Measurements from ENCODE around the gene E2F6.

E2F6 gene

DNA sequence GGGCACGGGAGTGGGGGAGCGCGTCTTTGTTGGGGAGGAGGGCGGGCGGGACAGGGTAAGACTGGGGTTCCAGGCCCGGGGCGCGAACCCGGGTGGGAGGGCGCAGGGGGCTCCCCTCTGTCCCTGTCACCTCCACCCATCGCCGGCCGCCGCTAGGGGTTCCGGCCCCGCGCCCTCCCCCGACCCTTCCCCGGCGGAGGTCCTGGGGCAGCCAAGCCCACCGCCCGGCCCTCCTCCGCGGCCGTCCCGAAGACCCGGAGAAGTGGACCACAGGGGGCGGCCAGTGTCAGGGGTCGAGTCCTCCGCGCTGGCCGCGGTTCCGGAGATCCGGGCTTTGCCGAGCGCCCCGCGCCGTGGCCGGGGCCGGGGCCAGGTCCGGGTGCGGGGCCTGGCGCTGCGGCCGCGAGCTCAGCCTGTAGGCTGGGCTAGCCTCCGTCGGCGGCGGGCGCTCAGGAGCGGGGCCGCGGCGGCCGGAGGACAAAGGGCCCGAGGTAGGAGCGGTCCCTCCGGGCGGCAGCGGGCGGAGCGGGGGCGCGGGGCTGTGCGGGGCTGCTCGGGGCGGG is 16.6 kb upstream of the E2F6 start:
- Histone ChIP-seq H4K8ac (ENCODE audit: low read depth, low read length) (no peak overlapping the region), H3K27me3 (ENCODE audit: insufficient read depth, low read length, poor library complexity) (no peaks in the 10 kb centered on the region), H3K27ac (ENCODE audit: low read depth, low read length) (no peak overlapping the region), H2BK120ac (ENCODE audit: low read depth, low read length) (no peak overlapping the region), H3K4me1 (ENCODE audit: control insufficient read depth, low read depth, low read length) (no peaks in the 10 kb centered on the region), H4K5ac (ENCODE audit: low read length) (no peak overlapping the region), H2AK5ac (ENCODE audit: low read length) (no peak overlapping the region), H2BK5ac (ENCODE audit: low read length) (no peak overlapping the region), H3K56ac (ENCODE audit: low read length) (peak overlapping the region; percentile 100), H3K18ac (ENCODE audit: low read length) (peak overlapping the region; percentile 44), H3K79me2 (ENCODE audit: control insufficient read depth, insufficient read depth, low read length) (no peaks in the 10 kb centered on the region), H3K79me1 (ENCODE audit: low read length) (peaks cover 3% of the 10 kb centered on the region), H3K4me2 (ENCODE audit: low read length) (peak overlapping the region; percentile 95), H3K4ac (ENCODE audit: low read depth, low read length) (peak overlapping the region; percentile 49), H3K9ac (ENCODE audit: low read length) (peak overlapping the region; percentile 90), H2BK15ac (replicated peaks; ENCODE audit: low read depth) (no peak overlapping the region), H3K36me3 (ENCODE audit: control insufficient read depth, insufficient read depth, low read length) (no peaks in the 10 kb centered on the region), H3K4me3 (ENCODE audit: low read length) (peak overlapping the region; percentile 83), H3K23ac (ENCODE audit: low read length) (peak overlapping the region; percentile 94)
- DNase-seq: peak; percentile 91
- no CpG with 5 or more reads among the region's 70 CpGs for WGBS (ENCODE audit: extremely low coverage, insufficient coverage, low lambda C conversion rate)

DNA sequence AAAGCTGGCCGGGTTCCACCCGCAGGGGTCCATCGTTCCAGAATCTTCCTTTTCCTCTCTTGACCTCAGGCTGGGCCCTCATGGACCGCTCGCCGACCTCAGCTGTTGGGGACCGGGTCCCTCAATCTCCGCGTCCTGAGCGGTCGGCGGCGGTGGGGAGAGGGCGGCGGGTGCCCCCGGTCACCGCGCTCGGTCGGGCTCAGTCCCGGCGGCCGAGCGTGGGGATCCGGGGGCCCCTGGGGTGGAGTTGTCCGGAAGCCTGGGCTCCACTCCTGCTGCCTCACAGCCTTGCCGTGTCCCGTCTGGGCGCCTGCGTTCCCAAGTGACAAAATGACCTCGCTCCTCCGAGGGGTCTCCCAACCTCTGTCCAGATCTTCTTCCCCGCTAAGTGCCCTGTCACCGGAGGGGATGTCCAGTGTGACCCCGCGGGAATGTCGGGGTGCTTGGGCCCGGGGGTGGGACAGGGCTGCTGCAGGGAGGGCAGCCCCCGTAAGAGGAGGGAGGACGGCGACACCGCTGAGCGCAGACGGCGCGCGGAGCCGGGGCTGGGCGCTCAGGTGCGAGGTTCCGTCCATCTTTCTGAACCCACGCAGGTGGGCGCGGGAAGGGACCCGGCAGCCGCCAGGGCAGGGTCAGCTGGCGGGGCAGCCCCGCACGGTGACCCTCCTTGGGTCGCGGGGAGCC is 16.0 kb upstream of the E2F6 start:
- no CpG with 5 or more reads among the region's 61 CpGs for WGBS (ENCODE audit: extremely low coverage, insufficient coverage, low lambda C conversion rate)
- Histone ChIP-seq H4K5ac (ENCODE audit: low read length) (no peak overlapping the region), H3K4me3 (ENCODE audit: low read length) (peak overlapping the region; percentile 55), H3K27ac (ENCODE audit: low read depth, low read length) (no peak overlapping the region), H3K4me2 (ENCODE audit: low read length) (peak overlapping the region; percentile 95), H3K23ac (ENCODE audit: low read length) (peak overlapping the region; percentile 94), H3K27me3 (ENCODE audit: insufficient read depth, low read length, poor library complexity) (no peaks in the 10 kb centered on the region), H3K79me1 (ENCODE audit: low read length) (peaks cover 3% of the 10 kb centered on the region), H4K8ac (ENCODE audit: low read depth, low read length) (no peak overlapping the region), H2AK5ac (ENCODE audit: low read length) (no peak overlapping the region), H3K36me3 (ENCODE audit: control insufficient read depth, insufficient read depth, low read length) (no peaks in the 10 kb centered on the region), H2BK15ac (replicated peaks; ENCODE audit: low read depth) (no peak overlapping the region), H3K79me2 (ENCODE audit: control insufficient read depth, insufficient read depth, low read length) (no peaks in the 10 kb centered on the region), H3K56ac (ENCODE audit: low read length) (peak overlapping the region; percentile 92), H3K4me1 (ENCODE audit: control insufficient read depth, low read depth, low read length) (no peaks in the 10 kb centered on the region), H2BK120ac (ENCODE audit: low read depth, low read length) (no peak overlapping the region), H3K18ac (ENCODE audit: low read length) (peak overlapping the region; percentile 12), H3K9ac (ENCODE audit: low read length) (peak overlapping the region; percentile 74), H3K4ac (ENCODE audit: low read depth, low read length) (peak overlapping the region; percentile 38), H2BK5ac (ENCODE audit: low read length) (no peak overlapping the region)
- peak; percentile 35 for DNase-seq

DNA sequence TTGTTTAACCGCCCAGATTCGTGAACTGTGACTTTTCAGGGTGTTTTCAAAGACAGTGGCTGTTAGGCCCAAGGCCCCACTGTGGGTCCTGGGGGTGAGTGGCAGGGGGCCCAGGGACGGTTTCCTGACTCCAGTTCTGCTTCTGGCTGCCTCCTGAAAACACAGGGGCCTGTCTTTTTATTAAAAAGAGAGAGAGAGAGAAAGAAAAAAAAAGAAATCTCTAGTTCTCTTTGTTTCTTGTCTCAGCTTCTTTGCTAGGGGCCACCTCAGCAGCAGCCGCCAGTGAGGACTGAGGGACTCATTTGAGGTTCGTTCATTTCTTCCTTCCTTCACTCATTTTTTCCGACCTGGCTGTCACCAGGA is 15.4 kb upstream of the E2F6 start:
- H2BK5ac ChIP-seq (ENCODE audit: low read length): no peak overlapping the region
- H3K79me1 ChIP-seq (ENCODE audit: low read length): peaks cover 3% of the 10 kb centered on the region
- peak overlapping the region; percentile 73 for H3K56ac ChIP-seq (ENCODE audit: low read length)
- no peaks in the 10 kb centered on the region for H3K4me1 ChIP-seq (ENCODE audit: control insufficient read depth, low read depth, low read length)
- H2BK15ac ChIP-seq (replicated peaks; ENCODE audit: low read depth): no peak overlapping the region
- no peaks in the 10 kb centered on the region for H3K36me3 ChIP-seq (ENCODE audit: control insufficient read depth, insufficient read depth, low read length)
- H3K9ac ChIP-seq (ENCODE audit: low read length): no peak overlapping the region
- H3K23ac ChIP-seq (ENCODE audit: low read length): no peak overlapping the region
- peak overlapping the region; percentile 12 for H3K18ac ChIP-seq (ENCODE audit: low read length)
- no peak overlapping the region for H2AK5ac ChIP-seq (ENCODE audit: low read length)
- H3K4me3 ChIP-seq (ENCODE audit: low read length): no peak overlapping the region
- no peak for DNase-seq
- no peak overlapping the region for H4K5ac ChIP-seq (ENCODE audit: low read length)
- H3K4ac ChIP-seq (ENCODE audit: low read depth, low read length): no peak overlapping the region
- no peaks in the 10 kb centered on the region for H3K27me3 ChIP-seq (ENCODE audit: insufficient read depth, low read length, poor library complexity)
- H3K27ac ChIP-seq (ENCODE audit: low read depth, low read length): no peak overlapping the region
- WGBS (ENCODE audit: extremely low coverage, insufficient coverage, low lambda C conversion rate): no CpG with 5 or more reads among the region's 6 CpGs
- H2BK120ac ChIP-seq (ENCODE audit: low read depth, low read length): no peak overlapping the region
- no peaks in the 10 kb centered on the region for H3K79me2 ChIP-seq (ENCODE audit: control insufficient read depth, insufficient read depth, low read length)
- H3K4me2 ChIP-seq (ENCODE audit: low read length): peak overlapping the region; percentile 95
- H4K8ac ChIP-seq (ENCODE audit: low read depth, low read length): no peak overlapping the region

DNA sequence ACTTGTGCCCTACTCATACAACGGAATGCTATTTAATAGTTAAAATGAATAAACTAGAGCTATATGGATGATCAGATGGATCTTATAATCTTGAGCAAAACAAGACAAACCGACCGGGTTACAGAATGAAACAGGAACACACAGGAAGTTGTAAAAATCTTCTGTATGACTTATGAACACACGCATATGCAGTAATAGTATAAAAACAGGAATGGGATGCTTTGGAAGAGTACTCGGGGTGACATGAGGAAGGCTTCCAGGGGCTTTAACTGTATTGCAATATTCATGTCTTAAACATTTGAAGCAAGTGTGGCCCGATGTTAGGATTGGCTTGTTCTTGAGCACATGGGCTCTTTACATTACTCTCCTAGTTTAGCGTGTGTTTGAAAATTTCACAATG is 14.9 kb upstream of the E2F6 start:
- H3K4me1 ChIP-seq (ENCODE audit: control insufficient read depth, low read depth, low read length): no peaks in the 10 kb centered on the region
- no peak overlapping the region for H3K23ac ChIP-seq (ENCODE audit: low read length)
- no peak overlapping the region for H3K18ac ChIP-seq (ENCODE audit: low read length)
- no peaks in the 10 kb centered on the region for H3K27me3 ChIP-seq (ENCODE audit: insufficient read depth, low read length, poor library complexity)
- no peak overlapping the region for H3K56ac ChIP-seq (ENCODE audit: low read length)
- H3K9ac ChIP-seq (ENCODE audit: low read length): no peak overlapping the region
- no peak overlapping the region for H2BK120ac ChIP-seq (ENCODE audit: low read depth, low read length)
- no peaks in the 10 kb centered on the region for H3K36me3 ChIP-seq (ENCODE audit: control insufficient read depth, insufficient read depth, low read length)
- no peak overlapping the region for H3K4ac ChIP-seq (ENCODE audit: low read depth, low read length)
- no peak for DNase-seq
- no peak overlapping the region for H3K27ac ChIP-seq (ENCODE audit: low read depth, low read length)
- no peaks in the 10 kb centered on the region for H3K79me2 ChIP-seq (ENCODE audit: control insufficient read depth, insufficient read depth, low read length)
- H4K8ac ChIP-seq (ENCODE audit: low read depth, low read length): no peak overlapping the region
- no peak overlapping the region for H4K5ac ChIP-seq (ENCODE audit: low read length)
- H3K79me1 ChIP-seq (ENCODE audit: low read length): peaks cover 2% of the 10 kb centered on the region
- H3K4me2 ChIP-seq (ENCODE audit: low read length): no peak overlapping the region
- H3K4me3 ChIP-seq (ENCODE audit: low read length): no peak overlapping the region
- no peak overlapping the region for H2BK5ac ChIP-seq (ENCODE audit: low read length)
- no peak overlapping the region for H2AK5ac ChIP-seq (ENCODE audit: low read length)
- no CpG with 5 or more reads among the region's 7 CpGs for WGBS (ENCODE audit: extremely low coverage, insufficient coverage, low lambda C conversion rate)
- H2BK15ac ChIP-seq (replicated peaks; ENCODE audit: low read depth): no peak overlapping the region

DNA sequence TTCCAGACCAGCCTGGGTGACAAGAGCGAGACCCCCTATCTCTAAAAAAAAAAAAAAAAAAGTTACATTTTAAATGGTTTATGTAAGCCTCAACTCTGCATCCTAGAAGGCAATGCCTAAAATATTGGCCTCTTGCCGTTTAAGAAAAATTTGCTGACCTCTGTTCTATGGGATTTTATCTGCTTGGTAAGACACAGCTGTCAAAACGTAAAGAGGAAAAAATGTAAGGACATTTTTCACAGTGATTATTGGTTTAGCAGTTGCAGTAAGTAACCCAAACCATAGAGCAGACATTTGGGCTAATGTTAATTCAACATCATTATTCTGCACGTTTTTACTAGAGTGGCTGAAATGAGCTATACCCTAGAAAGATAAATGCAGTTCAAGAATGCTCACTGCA is 14.4 kb upstream of the E2F6 start:
- H2BK5ac ChIP-seq (ENCODE audit: low read length): no peak overlapping the region
- H3K18ac ChIP-seq (ENCODE audit: low read length): no peak overlapping the region
- H4K8ac ChIP-seq (ENCODE audit: low read depth, low read length): no peak overlapping the region
- H3K27ac ChIP-seq (ENCODE audit: low read depth, low read length): no peak overlapping the region
- no peak overlapping the region for H2BK15ac ChIP-seq (replicated peaks; ENCODE audit: low read depth)
- no peak overlapping the region for H3K56ac ChIP-seq (ENCODE audit: low read length)
- WGBS (ENCODE audit: extremely low coverage, insufficient coverage, low lambda C conversion rate): no CpG with 5 or more reads among the region's 4 CpGs
- H4K5ac ChIP-seq (ENCODE audit: low read length): no peak overlapping the region
- H2BK120ac ChIP-seq (ENCODE audit: low read depth, low read length): no peak overlapping the region
- H2AK5ac ChIP-seq (ENCODE audit: low read length): no peak overlapping the region
- H3K36me3 ChIP-seq (ENCODE audit: control insufficient read depth, insufficient read depth, low read length): no peaks in the 10 kb centered on the region
- H3K9ac ChIP-seq (ENCODE audit: low read length): no peak overlapping the region
- no peak overlapping the region for H3K4me3 ChIP-seq (ENCODE audit: low read length)
- no peaks in the 10 kb centered on the region for H3K79me1 ChIP-seq (ENCODE audit: low read length)
- H3K4ac ChIP-seq (ENCODE audit: low read depth, low read length): no peak overlapping the region
- no peaks in the 10 kb centered on the region for H3K27me3 ChIP-seq (ENCODE audit: insufficient read depth, low read length, poor library complexity)
- no peaks in the 10 kb centered on the region for H3K79me2 ChIP-seq (ENCODE audit: control insufficient read depth, insufficient read depth, low read length)
- no peak for DNase-seq
- H3K23ac ChIP-seq (ENCODE audit: low read length): no peak overlapping the region
- H3K4me1 ChIP-seq (ENCODE audit: control insufficient read depth, low read depth, low read length): no peaks in the 10 kb centered on the region
- no peak overlapping the region for H3K4me2 ChIP-seq (ENCODE audit: low read length)
